MM.1S (cell line): ENCODE results near the gene UBE2D2.

Experiments used
- DNase-seq: peaks from one replicate; pipeline ENCODE4 v3.0.0-alpha.2; 2015
- H2AFZ ChIP-seq: fragments of 300-600 bp; sonication (generic); 2 replicates; pipeline ENCODE4 v1.6.0; 2016; ENCODE audit warnings: antibody characterized with exemption, low read length
- H3F3A ChIP-seq: fragments of 300-600 bp; sonication (generic); 2 replicates; pipeline ENCODE4 v1.6.1; 2016; ENCODE audit warnings: mild to moderate bottlenecking, antibody characterized with exemption, low read length, moderate library complexity, mixed read lengths; ENCODE audit not compliant: insufficient read depth
- H3K27ac ChIP-seq: fragments of 300-600 bp; sonication (generic); 2 replicates; pipeline ENCODE4 v1.5.1; 2016; ENCODE audit warnings: mild to moderate bottlenecking, low read length
- H3K27me3 ChIP-seq: fragments of 300-600 bp; sonication (generic); replicated peaks from 2 replicates; pipeline ENCODE4 v1.6.0; 2016; ENCODE audit warnings: low read length; ENCODE audit not compliant: insufficient read depth
- H3K36me3 ChIP-seq: fragments of 300-600 bp; sonication (generic); replicated peaks from 2 replicates; pipeline ENCODE4 v1.6.1; 2016; ENCODE audit warnings: mild to moderate bottlenecking, low read length, mixed read lengths; ENCODE audit not compliant: insufficient read depth
- H3K4me1 ChIP-seq: fragments of 300-600 bp; sonication (generic); 2 replicates; pipeline ENCODE4 v1.6.1; 2016; ENCODE audit warnings: low read length, mixed read lengths
- H3K4me2 ChIP-seq: fragments of 300-600 bp; sonication (generic); 2 replicates; pipeline ENCODE4 v1.6.0; 2016; ENCODE audit warnings: low read depth, low read length
- H3K4me3 ChIP-seq: fragments of 300-600 bp; sonication (generic); 2 replicates; pipeline ENCODE4 v1.5.1; 2016; ENCODE audit warnings: low read length, mixed read lengths
- H3K79me2 ChIP-seq: fragments of 300-600 bp; sonication (generic); 2 replicates; pipeline ENCODE4 v1.6.1; 2016; ENCODE audit warnings: mixed run types, low read length, mixed read lengths
- H3K9ac ChIP-seq: fragments of 300-600 bp; sonication (generic); 2 replicates; pipeline ENCODE4 v1.6.1; 2016; ENCODE audit warnings: low read length, mixed read lengths
- H3K9me2 ChIP-seq: fragments of 300-600 bp; sonication (generic); replicated peaks from 2 replicates; pipeline ENCODE4 v1.6.1; 2016; ENCODE audit warnings: mild to moderate bottlenecking, low read length, mixed read lengths; ENCODE audit not compliant: insufficient read depth
- H3K9me3 ChIP-seq: fragments of 300-600 bp; sonication (generic); replicated peaks from 2 replicates; pipeline ENCODE4 v1.6.1; 2016; ENCODE audit warnings: mild to moderate bottlenecking, low read length, mixed read lengths; ENCODE audit not compliant: insufficient read depth
- H4K20me1 ChIP-seq: fragments of 300-600 bp; sonication (generic); 2 replicates; pipeline ENCODE4 v1.6.1; 2016; ENCODE audit warnings: mild to moderate bottlenecking, low read length, moderate library complexity, mixed read lengths; ENCODE audit not compliant: insufficient read depth
- EZH2 ChIP-seq: fragments of 300-600 bp; sonication (generic); optimal IDR thresholded peaks from 2 replicates; pipeline ENCODE3; 2017; ENCODE audit warnings: low read depth, mild to moderate bottlenecking, antibody characterized with exemption, low read length, mixed read lengths
- EZH2phosphoT487 ChIP-seq: fragments of 300-600 bp; sonication (generic); IDR thresholded peaks from 2 replicates; pipeline ENCODE4 v1.6.1; 2018; ENCODE audit warnings: antibody characterized with exemption, low read length
- TF ChIP-seq, protein P1 (sequence below): fragments of 300-600 bp; sonication (generic); IDR thresholded peaks from 2 replicates; pipeline ENCODE4 v1.5.1; 2016; ENCODE audit warnings: antibody characterized with exemption, low read length, mixed read lengths

The UBE2D2 gene

GRCh38 chr5:139664086-139664693 lies 103.1 kb downstream of the UBE2D2 start:
- Histone ChIP-seq H3K9me3 (no peaks in the 10 kb centered on the region), H4K20me1 (peaks cover 5% of the 10 kb centered on the region; the same call in 1 of the 2 replicates), H2AFZ (no peak overlapping the region), H3F3A (peaks cover 28% of the 10 kb centered on the region), H3K9ac (no peak overlapping the region), H3K36me3 (no peaks in the 10 kb centered on the region), H3K27ac (no peak overlapping the region), H3K9me2 (no peaks in the 10 kb centered on the region), H3K79me2 (peaks cover 97% of the 10 kb centered on the region), H3K4me2 (no peak overlapping the region), H3K4me3 (no peak overlapping the region), H3K4me1 (peaks cover 15% of the 10 kb centered on the region), H3K27me3 (no peaks in the 10 kb centered on the region)
- DNase-seq: no peak
- TF ChIP-seq, protein P1, sequence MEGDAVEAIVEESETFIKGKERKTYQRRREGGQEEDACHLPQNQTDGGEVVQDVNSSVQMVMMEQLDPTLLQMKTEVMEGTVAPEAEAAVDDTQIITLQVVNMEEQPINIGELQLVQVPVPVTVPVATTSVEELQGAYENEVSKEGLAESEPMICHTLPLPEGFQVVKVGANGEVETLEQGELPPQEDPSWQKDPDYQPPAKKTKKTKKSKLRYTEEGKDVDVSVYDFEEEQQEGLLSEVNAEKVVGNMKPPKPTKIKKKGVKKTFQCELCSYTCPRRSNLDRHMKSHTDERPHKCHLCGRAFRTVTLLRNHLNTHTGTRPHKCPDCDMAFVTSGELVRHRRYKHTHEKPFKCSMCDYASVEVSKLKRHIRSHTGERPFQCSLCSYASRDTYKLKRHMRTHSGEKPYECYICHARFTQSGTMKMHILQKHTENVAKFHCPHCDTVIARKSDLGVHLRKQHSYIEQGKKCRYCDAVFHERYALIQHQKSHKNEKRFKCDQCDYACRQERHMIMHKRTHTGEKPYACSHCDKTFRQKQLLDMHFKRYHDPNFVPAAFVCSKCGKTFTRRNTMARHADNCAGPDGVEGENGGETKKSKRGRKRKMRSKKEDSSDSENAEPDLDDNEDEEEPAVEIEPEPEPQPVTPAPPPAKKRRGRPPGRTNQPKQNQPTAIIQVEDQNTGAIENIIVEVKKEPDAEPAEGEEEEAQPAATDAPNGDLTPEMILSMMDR: no peak
- no peak for TF ChIP-seq EZH2phosphoT487
- no peak for TF ChIP-seq EZH2

- no peaks in the 10 kb centered on the region for H3K9me3 ChIP-seq
- H3K36me3 ChIP-seq: no peaks in the 10 kb centered on the region
- H2AFZ ChIP-seq: no peak overlapping the region
- TF ChIP-seq EZH2phosphoT487 (no peak), EZH2 (no peak)
- TF ChIP-seq, protein P1: no peak
- H3K9ac ChIP-seq: no peak overlapping the region
- peaks cover 97% of the 10 kb centered on the region for H3K79me2 ChIP-seq
- H3K4me1 ChIP-seq: peaks cover 15% of the 10 kb centered on the region
- no peak overlapping the region for H3K4me3 ChIP-seq
- H3K27ac ChIP-seq: no peak overlapping the region
- H3K4me2 ChIP-seq: no peak overlapping the region
- H4K20me1 ChIP-seq: peaks cover 5% of the 10 kb centered on the region; the same call in 1 of the 2 replicates
- no peaks in the 10 kb centered on the region for H3K27me3 ChIP-seq
- peaks cover 34% of the 10 kb centered on the region for H3F3A ChIP-seq
- H3K9me2 ChIP-seq: no peaks in the 10 kb centered on the region
- DNase-seq: no peak
These were observed 103.7 kb downstream of the UBE2D2 start for GRCh38 chr5:139664727-139665351.

- no peaks in the 10 kb centered on the region for H3K9me2 ChIP-seq
- no peak overlapping the region for H3K4me3 ChIP-seq
- H3K27ac ChIP-seq: no peak overlapping the region
- no peaks in the 10 kb centered on the region for H3K9me3 ChIP-seq
- peaks cover 42% of the 10 kb centered on the region for H3F3A ChIP-seq
- no peaks in the 10 kb centered on the region; the same call in 1 of the 2 replicates for H4K20me1 ChIP-seq
- no peaks in the 10 kb centered on the region for H3K36me3 ChIP-seq
- DNase-seq: no peak
- TF ChIP-seq EZH2phosphoT487 (no peak), EZH2 (no peak)
- TF ChIP-seq, protein P1: no peak
- peaks cover 18% of the 10 kb centered on the region for H3K4me1 ChIP-seq
- H3K79me2 ChIP-seq: peaks cover 89% of the 10 kb centered on the region
- H2AFZ ChIP-seq: no peak overlapping the region
- H3K9ac ChIP-seq: no peak overlapping the region
- H3K27me3 ChIP-seq: no peaks in the 10 kb centered on the region
- no peak overlapping the region for H3K4me2 ChIP-seq
These were observed 104.5 kb downstream of the UBE2D2 start for GRCh38 chr5:139665626-139666025.
